Sigmoid colon (tissue), 7 donors: ENCODE results near the gene ASB2. TPM values are rescaled to one million over a fixed set of nuclear protein-coding genes. Genes with fewer than 3 reads are reported as not detected.

ENCODE experiments used
- DNase-seq: peaks from one replicate; pipeline ENCODE4 v3.0.0-alpha.2; 2019
- H3K27ac ChIP-seq, 4 donors: fragments of 200-600 bp; sonication (generic); one replicate each; pipeline ENCODE4 v1.5.1; 2016 to 2019; ENCODE audit warnings: mild to moderate bottlenecking in 1 of 4
- H3K27me3 ChIP-seq, 3 donors: fragments of 200-600 bp; sonication (generic); one replicate each; pipeline ENCODE4 v1.5.1; 2019; ENCODE audit warnings: mild to moderate bottlenecking in 1 of 3
- H3K36me3 ChIP-seq, 4 donors: fragments of 200-600 bp; sonication (generic); one replicate each; pipeline ENCODE4 v1.5.1; 2016 to 2019
- H3K4me1 ChIP-seq, 4 donors: fragments of 200-600 bp; sonication (generic); one replicate each; pipeline ENCODE4 v1.5.1; 2017 to 2019
- H3K4me3 ChIP-seq, 4 donors: fragments of 200-600 bp; sonication (generic); one replicate each; pipeline ENCODE4 v1.5.1; 2017 to 2019; ENCODE audit warnings: mild to moderate bottlenecking in 2 of 4, moderate library complexity in 1 of 4
- H3K9me3 ChIP-seq, 4 donors: fragments of 200-600 bp in 3 of 4; sonication (generic) in 3 of 4; one replicate each; pipeline versions ENCODE4 v1.5.1 to v1.6.1; 2013 to 2019
- CTCF ChIP-seq, 4 experiments: fragments of 450-650 bp in 3 of 4; fragments of 200-600 bp in 1 of 4; IDR thresholded peaks; one replicate each; pipeline ENCODE4 v1.5.1; 2016 to 2019; ENCODE audit warnings: antibody characterized with exemption in 4 of 4, mild to moderate bottlenecking in 3 of 4, moderate library complexity in 2 of 4
- EP300 ChIP-seq, 4 donors: sonication (generic); formaldehyde crosslinking; IDR thresholded peaks; one replicate each; pipeline ENCODE4 v1.6.1; 2017; ENCODE audit warnings: antibody characterized with exemption in 4 of 4
- POLR2A ChIP-seq, 2 donors: fragments of 450-650 bp; IDR thresholded peaks; one replicate each; pipeline ENCODE4 v1.6.1; 2016; ENCODE audit warnings: antibody characterized with exemption in 2 of 2, mild to moderate bottlenecking in 2 of 2, moderate library complexity in 2 of 2
- POLR2AphosphoS5 ChIP-seq, 4 donors: sonication (generic); formaldehyde crosslinking; IDR thresholded peaks; one replicate each; pipeline ENCODE4 v1.6.1; 2017; ENCODE audit warnings: antibody characterized with exemption in 4 of 4
- WGBS, 2 donors: extraction: QIAGEN DNeasy Blood & Tissue Kit; methylation state at CpG; one replicate each; pipeline ENCODE4 v1.1.7; 2013; 5-methylcytosine and 5-hydroxymethylcytosine counted together
- intact Hi-C: fragments of 100-400 bp; cut with DNase I; formaldehyde crosslinking; loops from one replicate; pipeline ENCODE4 v1.15.1; 2023
- polyA plus RNA-seq, 3 donors: library from polyadenylated mRNA; stranded (reverse); fragments of 200-250 nt; gene quantifications; one replicate each; pipeline ENCODE4 v1.2.3, GENCODE V29; 2013
- total RNA-seq, 4 donors: library from RNA; depleted of rRNA; stranded (reverse); fragments of >200 nt; gene quantifications; one replicate each; pipeline ENCODE4 v1.1.0, GENCODE V29; 2016
- donor health status: healthy with polysubstance abuse.
- donor health status: Bipolar disorder and iron deficiency.
- donor health status: healthy.

Gene ASB2
- total and polyA plus RNA-seq, 7 donors, result 1.2 to 178 (median 117) TPM

GRCh38 chr14:93956514-93957332 lies 19.6 kb downstream of the ASB2 start:
- Histone ChIP-seq H3K9me3 (no peaks in the 10 kb centered on the region), H3K4me1 (peaks cover 0 to 98% (median 78%) of the 10 kb centered on the region in 4 donors), H3K27ac (peak overlapping the region; percentile 77 to 92 (median 80)), H3K4me3 (no peak overlapping the region), H3K27me3 (no peaks in the 10 kb centered on the region), H3K36me3 (peaks cover 0 to 56% (median 17%) of the 10 kb centered on the region in 4 donors)
- 53 to 65% methylated on average over 14 of the region's 14 CpGs for WGBS, 2 donors
- TF ChIP-seq POLR2AphosphoS5 (IDR thresholded peaks at IDR 0.05) (peak in 2 of 4 donors; percentile 57 to 65), CTCF (IDR thresholded peaks at IDR 0.05) (no peak), EP300 (IDR thresholded peaks at IDR 0.05) (peak in 1 of 4 donors; percentile 37)
- no peak for DNase-seq
- intact Hi-C loops, result no loop called here

GRCh38 chr14:93955850-93956481 lies 20.4 kb downstream of the ASB2 start:
- intact Hi-C loops, result no loop called here
- H3K9me3 ChIP-seq, result no peaks in the 10 kb centered on the region
- peaks cover 1 to 51% (median 15%) of the 10 kb centered on the region in 4 donors for H3K36me3 ChIP-seq
- peaks cover 0 to 91% (median 78%) of the 10 kb centered on the region in 4 donors for H3K4me1 ChIP-seq
- 42 to 64% methylated on average over 8 of the region's 8 CpGs for WGBS, 2 donors
- TF ChIP-seq CTCF (IDR thresholded peaks at IDR 0.05) (no peak), POLR2A (IDR thresholded peaks at IDR 0.05) (no peak), POLR2AphosphoS5 (IDR thresholded peaks at IDR 0.05) (no peak), EP300 (IDR thresholded peaks at IDR 0.05) (no peak)
- peak overlapping the region; percentile 77 to 92 (median 80) for H3K27ac ChIP-seq
- no peak for DNase-seq
- no peaks in the 10 kb centered on the region for H3K27me3 ChIP-seq
- H3K4me3 ChIP-seq, result no peak overlapping the region

- WGBS, 2 donors, result 45 to 47% methylated on average over 19 of the region's 19 CpGs
- intact Hi-C loops, result no loop called here
- H3K27me3 ChIP-seq, result no peaks in the 10 kb centered on the region
- peaks cover 0 to 84% (median 76%) of the 10 kb centered on the region in 4 donors for H3K4me1 ChIP-seq
- no peaks in the 10 kb centered on the region for H3K9me3 ChIP-seq
- H3K27ac ChIP-seq, result peak overlapping the region; percentile 77 to 92 (median 80)
- peaks cover 5 to 53% (median 18%) of the 10 kb centered on the region in 4 donors for H3K36me3 ChIP-seq
- no peak for DNase-seq
- no peak overlapping the region for H3K4me3 ChIP-seq
- TF ChIP-seq CTCF (IDR thresholded peaks at IDR 0.05) (no peak), POLR2AphosphoS5 (IDR thresholded peaks at IDR 0.05) (no peak), POLR2A (IDR thresholded peaks at IDR 0.05) (no peak), EP300 (IDR thresholded peaks at IDR 0.05) (no peak)
Measured at GRCh38 chr14:93954900-93955849, 21.2 kb downstream of the ASB2 start.

- peak overlapping the region; percentile 77 to 92 (median 80) for H3K27ac ChIP-seq
Measured at GRCh38 chr14:93954516-93954830, 21.9 kb downstream of the ASB2 start.

More at GRCh38 chr14:93954516-93954830, 21.9 kb downstream of the ASB2 start:
- Histone ChIP-seq H3K9me3 (no peaks in the 10 kb centered on the region), H3K36me3 (peaks cover 12 to 56% (median 24%) of the 10 kb centered on the region in 4 donors), H3K4me1 (peaks cover 0 to 77% (median 69%) of the 10 kb centered on the region in 4 donors), H3K4me3 (no peak overlapping the region), H3K27me3 (no peaks in the 10 kb centered on the region)
- intact Hi-C loops, result no loop called here
- WGBS, 2 donors, result 78 to 83% methylated on average over 4 of the region's 4 CpGs
- TF ChIP-seq POLR2AphosphoS5 (IDR thresholded peaks at IDR 0.05), result no peak
- no peak for TF ChIP-seq POLR2A (IDR thresholded peaks at IDR 0.05)
- DNase-seq, result no peak
